Thoracic aorta (tissue), 2 donors: ENCODE data around the gene GPC6. TPM values are rescaled to one million over a fixed set of nuclear protein-coding genes. Genes with fewer than 3 reads are reported as not detected.

Experiments
- ATAC-seq: fragments of 150-250 bp; one replicate; pipeline ENCODE4 v1.8.0; 2017; ENCODE audit warnings: low read depth; ENCODE audit not compliant: insufficient number of reproducible peaks, low FRiP score
- DNase-seq: peaks from one replicate; pipeline ENCODE4 v3.0.0-alpha.2; 2020; ENCODE audit warnings: low spot score
- H3K27ac ChIP-seq, 2 donors: fragments of 200-600 bp; sonication (generic); 1 replicate in 1 of 2; 2 replicates in 1 of 2; pipeline ENCODE4 v1.5.1; 2016; ENCODE audit warnings: mild to moderate bottlenecking in 2 of 2, moderate library complexity in 2 of 2
- H3K27me3 ChIP-seq: fragments of 200-600 bp; sonication (generic); replicated peaks from 2 replicates; pipeline ENCODE4 v1.6.0; 2016; ENCODE audit warnings: mild to moderate bottlenecking; ENCODE audit not compliant: insufficient read depth
- H3K36me3 ChIP-seq: fragments of 200-600 bp; sonication (generic); one replicate; pipeline ENCODE4 v1.5.1; 2016
- H3K4me1 ChIP-seq, 2 donors: fragments of 200-600 bp; sonication (generic); 1 replicate in 1 of 2; 2 replicates in 1 of 2; pipeline versions ENCODE4 v1.5.1 to v1.6.0; 2016; ENCODE audit warnings: low read depth in 2 of 2, mild to moderate bottlenecking in 1 of 2; ENCODE audit not compliant: control insufficient read depth in 1 of 2
- H3K4me3 ChIP-seq: fragments of 200-600 bp; sonication (generic); 2 replicates; pipeline ENCODE4 v1.5.1; 2016; ENCODE audit warnings: mild to moderate bottlenecking
- H3K9me3 ChIP-seq: fragments of 200-600 bp; sonication (generic); 2 replicates; pipeline ENCODE4 v1.5.1; 2016
- total RNA-seq, 2 donors: library from RNA; depleted of rRNA; stranded (reverse); fragments of >200 nt; gene quantifications; one replicate each; pipeline versions ENCODE4 v1.1.0 to v1.2.3, GENCODE V29; 2016
- TF ChIP-seq, protein P1 (sequence below): fragments of 200-600 bp; sonication (generic); IDR thresholded peaks from one replicate; pipeline ENCODE4 v1.5.1; 2019; ENCODE audit warnings: antibody characterized with exemption

The GPC6 gene
- total RNA-seq, 2 donors from 2014 or later = 34.9 to 56.4 TPM

DNA sequence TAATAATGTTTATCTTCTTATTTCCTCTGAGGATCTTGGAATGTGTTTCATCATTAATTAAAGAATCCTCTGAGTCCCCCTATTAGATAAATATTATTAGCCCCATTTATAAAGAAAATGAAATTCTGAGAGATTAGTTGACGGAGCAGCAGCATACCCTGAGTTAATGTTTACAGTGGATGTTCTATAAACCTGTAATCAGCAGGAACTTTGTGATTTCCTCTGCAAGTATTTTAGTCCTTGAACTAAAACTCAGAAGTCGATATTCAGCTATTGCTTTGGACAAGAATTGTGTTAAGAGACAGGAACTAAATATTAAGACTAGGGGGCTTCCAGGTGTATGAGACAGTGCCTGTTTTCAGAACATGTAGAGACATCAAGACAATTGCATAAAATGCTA, 1009.5 kb downstream of the GPC6 start:
- DNase-seq (no peak), ATAC-seq (no peak)
- no peak overlapping the region for H3K4me3 ChIP-seq
- no peak overlapping the region for H3K27ac ChIP-seq
- H3K36me3 ChIP-seq = no peaks in the 10 kb centered on the region
- peaks cover 0 to 11% of the 10 kb centered on the region in 2 donors for H3K4me1 ChIP-seq
- H3K9me3 ChIP-seq = no peaks in the 10 kb centered on the region
- TF ChIP-seq, protein P1, sequence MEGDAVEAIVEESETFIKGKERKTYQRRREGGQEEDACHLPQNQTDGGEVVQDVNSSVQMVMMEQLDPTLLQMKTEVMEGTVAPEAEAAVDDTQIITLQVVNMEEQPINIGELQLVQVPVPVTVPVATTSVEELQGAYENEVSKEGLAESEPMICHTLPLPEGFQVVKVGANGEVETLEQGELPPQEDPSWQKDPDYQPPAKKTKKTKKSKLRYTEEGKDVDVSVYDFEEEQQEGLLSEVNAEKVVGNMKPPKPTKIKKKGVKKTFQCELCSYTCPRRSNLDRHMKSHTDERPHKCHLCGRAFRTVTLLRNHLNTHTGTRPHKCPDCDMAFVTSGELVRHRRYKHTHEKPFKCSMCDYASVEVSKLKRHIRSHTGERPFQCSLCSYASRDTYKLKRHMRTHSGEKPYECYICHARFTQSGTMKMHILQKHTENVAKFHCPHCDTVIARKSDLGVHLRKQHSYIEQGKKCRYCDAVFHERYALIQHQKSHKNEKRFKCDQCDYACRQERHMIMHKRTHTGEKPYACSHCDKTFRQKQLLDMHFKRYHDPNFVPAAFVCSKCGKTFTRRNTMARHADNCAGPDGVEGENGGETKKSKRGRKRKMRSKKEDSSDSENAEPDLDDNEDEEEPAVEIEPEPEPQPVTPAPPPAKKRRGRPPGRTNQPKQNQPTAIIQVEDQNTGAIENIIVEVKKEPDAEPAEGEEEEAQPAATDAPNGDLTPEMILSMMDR = no peak
- H3K27me3 ChIP-seq = no peaks in the 10 kb centered on the region

DNA sequence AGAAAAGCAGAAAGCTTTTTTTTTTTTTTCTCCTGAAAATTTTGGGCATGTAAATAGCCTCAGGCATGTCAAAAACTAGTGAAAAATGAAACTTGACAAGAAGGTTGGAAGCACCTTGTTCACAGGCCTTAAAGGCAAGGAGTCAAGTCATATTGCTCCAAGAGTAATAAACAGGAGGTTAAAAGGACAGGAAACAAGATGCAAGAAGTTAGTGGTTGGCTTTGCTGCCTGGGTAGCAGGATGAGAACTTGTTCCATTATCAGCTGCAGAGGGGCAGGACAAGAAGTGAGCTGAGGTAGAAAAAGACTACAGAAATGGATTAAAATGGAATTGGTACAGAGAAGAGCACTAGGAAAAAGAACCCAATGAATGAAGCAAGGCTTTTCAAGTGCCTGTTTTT, 1010.3 kb downstream of the GPC6 start:
- no peak overlapping the region for H3K27ac ChIP-seq
- no peaks in the 10 kb centered on the region for H3K36me3 ChIP-seq
- peaks cover 0 to 11% of the 10 kb centered on the region in 2 donors for H3K4me1 ChIP-seq
- TF ChIP-seq, protein P1 = no peak
- no peaks in the 10 kb centered on the region for H3K27me3 ChIP-seq
- ATAC-seq (no peak), DNase-seq (no peak)
- no peaks in the 10 kb centered on the region for H3K9me3 ChIP-seq
- no peak overlapping the region for H3K4me3 ChIP-seq

DNA sequence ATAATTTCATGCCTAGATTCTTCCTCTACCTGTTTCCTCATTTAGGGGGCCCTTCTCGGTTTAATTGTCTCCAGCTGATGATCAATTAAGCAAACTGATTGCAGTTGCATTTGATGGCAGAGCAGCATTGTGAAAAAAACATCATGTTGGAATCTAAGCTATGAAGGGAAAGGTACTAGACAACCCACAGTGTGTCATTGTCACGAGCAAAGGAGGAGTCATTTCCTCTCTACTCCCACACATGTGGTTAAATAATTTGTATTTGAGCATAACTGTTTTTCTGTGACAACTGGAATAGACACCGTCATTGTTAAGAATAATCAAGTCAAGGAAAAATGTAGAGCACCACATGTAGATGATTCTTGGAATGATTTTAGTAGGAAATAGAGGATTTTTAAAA, 1012.5 kb downstream of the GPC6 start:
- no peak overlapping the region for H3K27ac ChIP-seq
- TF ChIP-seq, protein P1 = no peak
- DNase-seq = no peak
- H3K4me3 ChIP-seq = no peak overlapping the region
- H3K27me3 ChIP-seq = no peaks in the 10 kb centered on the region
- H3K36me3 ChIP-seq = no peaks in the 10 kb centered on the region
- H3K4me1 ChIP-seq = peaks cover 0 to 11% of the 10 kb centered on the region in 2 donors
- no peak for ATAC-seq
- H3K9me3 ChIP-seq = no peaks in the 10 kb centered on the region

DNA sequence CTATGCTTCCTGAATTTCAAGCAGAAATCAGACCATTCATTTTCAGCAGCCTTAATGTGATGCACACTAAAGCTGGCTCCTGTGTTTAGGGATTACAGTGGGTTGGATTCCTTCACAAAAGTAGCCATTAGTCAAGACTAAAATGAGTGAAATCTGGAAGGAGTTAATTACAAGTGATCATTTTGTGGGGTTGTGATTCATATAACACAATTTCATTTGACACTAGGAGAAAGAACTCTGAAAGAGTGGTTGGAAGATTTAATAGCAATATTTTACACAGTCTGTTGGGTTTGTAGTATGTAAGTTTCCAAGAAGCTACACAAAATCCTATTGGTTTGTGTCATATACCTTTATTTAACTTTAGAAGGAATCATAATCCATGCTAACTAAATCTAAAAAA, 1015.9 kb downstream of the GPC6 start:
- no peak for ATAC-seq
- peaks cover 8% of the 10 kb centered on the region for H3K9me3 ChIP-seq
- no peak for DNase-seq
- H3K27me3 ChIP-seq = no peaks in the 10 kb centered on the region
- H3K4me3 ChIP-seq = no peak overlapping the region
- H3K36me3 ChIP-seq = no peaks in the 10 kb centered on the region
- TF ChIP-seq, protein P1 = no peak
- H3K4me1 ChIP-seq = no peaks in the 10 kb centered on the region
- no peak overlapping the region for H3K27ac ChIP-seq

DNA sequence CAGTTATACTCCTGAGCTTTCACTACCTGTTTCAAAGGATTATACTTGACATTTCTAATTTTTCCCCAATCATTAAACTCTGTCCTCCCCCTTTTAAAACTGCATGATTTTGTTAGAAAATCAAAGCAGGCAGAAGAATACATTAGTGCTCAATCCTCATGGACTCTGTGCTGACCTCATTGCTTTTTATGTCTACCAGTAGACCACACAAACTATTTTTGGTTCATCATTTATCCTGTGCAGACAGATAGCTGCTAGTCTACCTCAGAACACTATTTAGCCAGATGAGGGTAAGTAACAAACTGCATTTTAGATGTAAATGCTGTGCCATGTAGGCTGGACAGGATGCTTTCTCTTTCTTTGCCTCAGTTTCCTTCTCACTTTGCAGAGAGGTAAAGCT, 1016.9 kb downstream of the GPC6 start:
- TF ChIP-seq, protein P1 = no peak
- Histone ChIP-seq H3K27me3 (no peaks in the 10 kb centered on the region), H3K4me3 (no peak overlapping the region), H3K36me3 (no peaks in the 10 kb centered on the region), H3K27ac (no peak overlapping the region), H3K9me3 (peaks cover 8% of the 10 kb centered on the region), H3K4me1 (no peaks in the 10 kb centered on the region)
- no peak for ATAC-seq
- no peak for DNase-seq
